ENCODE data around the gene TGM2.

- TF ChIP-seq CTCF (IDR thresholded peaks at IDR 0.05) (no peak), POLR2A (IDR thresholded peaks at IDR 0.05) (no peak)
These were observed 48.5 kb upstream of the TGM2 start for GRCh38 chr20:38213607-38213940.
